T-helper 2 cell (primary cell): ENCODE data around the gene LRP2.

Experiments used
- DNase-seq, 5 experiments: peaks; one replicate each; pipeline versions ENCODE4 v3.0.0 to v3.0.0-alpha.2; 2012 to 2022

Gene LRP2

DNA sequence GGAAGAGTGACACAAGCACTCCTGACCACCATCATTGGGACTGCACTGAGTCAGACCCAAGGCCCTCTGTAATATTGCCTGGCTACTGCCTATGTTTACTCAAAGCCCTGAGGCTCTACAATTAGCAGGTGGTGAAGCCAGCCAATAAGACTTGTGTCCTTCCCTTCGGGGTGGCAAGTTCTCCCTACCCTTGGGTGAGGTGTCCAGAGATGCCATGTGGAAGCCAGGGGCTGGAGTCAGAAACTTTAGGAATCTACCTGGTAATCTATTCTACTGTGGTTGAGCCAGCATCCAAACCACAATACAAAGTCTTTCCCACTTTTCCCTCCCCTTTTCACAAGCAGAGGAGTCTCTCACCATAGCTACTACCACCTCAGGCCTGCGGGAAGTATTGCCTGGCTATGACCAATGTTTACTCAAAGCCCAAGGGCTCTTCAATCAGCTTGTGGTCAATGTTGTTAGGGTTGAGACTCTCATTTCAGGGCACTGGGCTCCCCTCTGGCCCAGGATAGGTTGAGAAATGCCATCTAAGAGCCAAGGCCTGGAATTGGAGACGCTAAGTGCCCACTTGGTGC is 275.4 kb downstream of the LRP2 start:
- no peak for DNase-seq

DNA sequence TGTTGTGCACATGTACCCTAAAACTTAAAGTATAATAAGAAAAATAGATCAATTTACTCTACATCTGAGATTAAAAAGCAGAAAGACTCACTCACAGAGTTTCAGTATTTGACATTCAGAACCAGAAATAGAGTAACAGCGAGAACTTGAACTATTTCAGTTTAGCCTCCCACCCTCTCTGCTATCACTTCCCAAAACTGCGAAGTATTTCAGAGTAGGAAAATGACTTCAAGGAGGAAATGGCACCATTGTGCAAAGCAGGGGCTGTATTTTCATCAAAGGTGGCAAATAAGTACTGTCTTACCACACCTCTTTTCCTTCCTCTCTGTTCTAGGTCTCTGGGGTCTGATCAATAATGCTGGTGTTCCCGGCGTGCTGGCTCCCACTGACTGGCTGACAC is 279.3 kb downstream of the LRP2 start:
- no peak for DNase-seq

DNA sequence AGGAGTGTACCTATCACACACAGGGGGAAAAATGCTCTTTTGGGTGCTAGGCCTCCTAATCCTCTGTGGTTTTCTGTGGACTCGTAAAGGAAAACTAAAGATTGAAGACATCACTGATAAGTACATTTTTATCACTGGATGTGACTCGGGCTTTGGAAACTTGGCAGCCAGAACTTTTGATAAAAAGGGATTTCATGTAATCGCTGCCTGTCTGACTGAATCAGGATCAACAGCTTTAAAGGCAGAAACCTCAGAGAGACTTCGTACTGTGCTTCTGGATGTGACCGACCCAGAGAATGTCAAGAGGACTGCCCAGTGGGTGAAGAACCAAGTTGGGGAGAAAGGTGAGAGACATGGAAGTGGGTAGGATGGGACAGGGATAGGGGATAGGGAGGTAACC is 280.8 kb downstream of the LRP2 start:
- no peak for DNase-seq

DNA sequence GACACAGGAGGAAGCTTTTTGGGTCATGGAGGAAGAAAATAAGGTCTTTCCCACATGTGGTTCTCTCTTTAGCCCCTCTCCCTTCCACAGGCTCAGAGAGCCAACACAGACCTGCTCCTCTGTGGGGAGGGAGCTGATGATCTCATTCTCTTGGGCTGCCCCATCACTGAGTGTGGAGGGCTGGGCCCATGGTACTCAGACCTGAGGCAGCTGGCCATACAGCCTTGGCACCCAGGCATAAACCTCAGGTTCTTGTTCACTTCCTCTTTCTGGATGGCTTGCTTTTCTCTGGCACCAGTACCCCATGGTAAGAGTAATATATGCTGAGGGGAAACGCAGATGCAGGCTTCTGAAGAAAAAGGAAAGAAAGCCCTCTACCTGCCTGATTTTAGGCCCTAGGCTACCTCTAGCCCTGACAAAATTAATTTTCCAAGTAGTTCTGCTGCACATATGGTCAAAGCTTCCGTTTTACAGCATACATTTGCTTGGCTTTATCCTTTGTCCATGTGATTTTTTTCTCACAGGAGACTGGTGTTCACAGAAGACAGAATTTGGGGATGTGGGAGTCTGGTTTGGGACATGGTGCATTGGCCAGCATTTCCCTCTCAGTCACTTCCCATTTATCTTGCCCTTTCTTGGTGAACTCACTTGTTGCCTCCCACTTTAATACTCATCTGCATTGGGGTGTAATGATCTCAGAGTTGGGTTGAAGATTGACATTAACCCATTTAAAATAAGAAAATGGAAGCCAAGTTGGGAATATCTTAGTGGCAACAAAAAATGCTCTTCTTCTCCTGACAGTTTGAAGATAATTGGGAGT is 281.9 kb downstream of the LRP2 start:
- DNase-seq = no peak

DNA sequence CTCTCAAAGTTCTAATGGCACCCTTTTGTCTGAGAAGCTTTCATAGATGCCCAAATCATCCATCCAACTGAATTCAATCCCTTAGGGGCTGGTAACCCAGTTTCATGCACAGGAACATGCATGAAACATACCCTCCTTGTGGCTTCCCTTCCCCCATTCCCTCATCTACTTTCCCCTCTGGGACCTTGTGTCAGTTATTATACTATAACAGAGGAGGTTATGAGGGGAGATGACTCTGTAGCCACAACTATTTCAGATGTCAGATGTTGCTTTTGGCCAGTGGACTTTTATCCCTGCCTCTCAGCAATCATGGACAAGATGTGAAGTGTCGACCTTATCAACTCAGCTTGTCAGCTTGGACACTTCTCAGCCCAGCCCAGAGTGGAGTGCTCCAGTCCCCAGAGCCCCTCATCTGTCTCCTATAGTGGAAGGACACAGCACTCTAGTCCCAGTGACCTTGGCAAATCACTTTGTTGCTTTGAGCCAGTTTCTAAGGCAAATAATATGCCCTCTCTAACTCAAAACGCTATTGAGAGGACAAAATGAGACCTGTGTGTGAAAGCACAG is 284.6 kb downstream of the LRP2 start:
- no peak for DNase-seq
